Measurements from ENCODE around the gene OBSCN. TPM values are rescaled to one million over a fixed set of nuclear protein-coding genes. Genes with fewer than 3 reads are reported as not detected.

Gene OBSCN
- total and polyA plus RNA-seq, 2 of the 13 experiments (the other 11 are each of a cell fraction or from before 2014, with no cell fraction given): 0.20 TPM

GRCh38 chr1:228341450-228341813, 133.6 kb downstream of the OBSCN start:
- POLR2A ChIA-PET: no interaction called here
- Histone ChIP-seq H4K20me1 (ENCODE audit: insufficient read depth, low read length) (no peaks in the 10 kb centered on the region), H3K9me3 (ENCODE audit: low read length) (no peaks in the 10 kb centered on the region), H3K4me3 (replicated peaks in 1 of 3; ENCODE audit: insufficient read depth in 1 of 3, low read depth in 2 of 3, low read length in 3 of 3) (no peak overlapping the region), H3K79me2 (ENCODE audit: insufficient read depth, low read length) (no peaks in the 10 kb centered on the region), H2AFZ (ENCODE audit: low read length) (no peak overlapping the region), H3K27me3 (ENCODE audit: control insufficient read depth in 1 of 2, insufficient read depth in 2 of 2, low read length in 2 of 2) (peaks cover 2 to 8% of the 10 kb centered on the region in 2 experiments; a peak in 4 of 5 replicates), H3K27ac (ENCODE audit: extremely low read length, insufficient read depth, low read length) (no peak overlapping the region), H3K9ac (ENCODE audit: insufficient read depth, low read depth, low read length) (no peak overlapping the region), H3K36me3 (replicated peaks in 1 of 2; ENCODE audit: control insufficient read depth in 1 of 2, insufficient read depth in 2 of 2, low read length in 2 of 2) (no peaks in the 10 kb centered on the region), H3K4me1 (ENCODE audit: insufficient read depth, low read length) (no peaks in the 10 kb centered on the region), H3K4me2 (ENCODE audit: low read depth, low read length) (no peak overlapping the region)
- no peak for TF ChIP-seq ZSCAN21 (CRISPR knock-in tag; IDR thresholded peaks at IDR 0.05; ENCODE audit: borderline replicate concordance)
- no peak for TF ChIP-seq ZNF260 (CRISPR knock-in tag; IDR thresholded peaks at IDR 0.05; ENCODE audit: borderline replicate concordance, low read depth)
- TF ChIP-seq ZNF709 (CRISPR knock-in tag; IDR thresholded peaks at IDR 0.05): no peak
- no peak for TF ChIP-seq MNT (IDR thresholded peaks at IDR 0.05)
- no peak for TF ChIP-seq USF2 (IDR thresholded peaks at IDR 0.05; ENCODE audit: low read depth, low read length)
- TF ChIP-seq USF2 (CRISPR knock-in tag; IDR thresholded peaks at IDR 0.05; ENCODE audit: borderline replicate concordance): no peak
- no peak for TF ChIP-seq MAFK (conservative IDR thresholded peaks at IDR 0.05 in 1 of 2, IDR thresholded peaks at IDR 0.05 in 1 of 2; ENCODE audit: low read length in 2 of 2)
- no peak for TF ChIP-seq ZBTB39 (CRISPR knock-in tag; IDR thresholded peaks at IDR 0.05)
- TF ChIP-seq ZNF616 (CRISPR knock-in tag; IDR thresholded peaks at IDR 0.05; ENCODE audit: low read depth): no peak
- TF ChIP-seq ZNF83 (CRISPR knock-in tag; IDR thresholded peaks at IDR 0.05; ENCODE audit: borderline replicate concordance): no peak
- TF ChIP-seq SRY (CRISPR knock-in tag; IDR thresholded peaks at IDR 0.05): no peak
- no peak for TF ChIP-seq YY1 (IDR thresholded peaks at IDR 0.05; ENCODE audit: insufficient read depth, insufficient replicate concordance, low read depth, low read length)
- TF ChIP-seq MYC (CRISPR knock-in tag; IDR thresholded peaks at IDR 0.05; ENCODE audit: borderline replicate concordance): no peak
- no peak for TF ChIP-seq CC2D1A (CRISPR knock-in tag; IDR thresholded peaks at IDR 0.05)
- TF ChIP-seq HOXA9 (CRISPR knock-in tag; IDR thresholded peaks at IDR 0.05; ENCODE audit: borderline replicate concordance): no peak
- CTCF ChIA-PET (ENCODE audit: low intra/inter-chr PET ratio, low total read pairs): interaction anchor here (1.9 kb wide), 1 partner anchor 174 kb away, joined by 9 read pairs; no protein-coding TSS in a partner anchor
- FAIRE-seq (no peak), ATAC-seq (no peak), DNase-seq (ENCODE audit: low spot score) (no peak)
- no CpG with 5 or more reads among the region's 17 CpGs for whole genome bisulfite sequencing (ENCODE audit: low lambda C conversion rate)
- no TSS peak for BruUV-seq (replicated peaks)
- in situ Hi-C loops (cut with HindIII; ENCODE audit: extremely low pct_ligation_motif_present, low pct_unique_long_range_greater_than_20kb): no loop called here
- intact Hi-C loops (cut with micrococcal nuclease; ENCODE audit: unreplicated experiment): no loop called here
